HG03175 (cell line): ENCODE data around the gene EXOC3L2.

Source experiments
- ATAC-seq: cut with Tn5 transposase; IDR thresholded peaks from one replicate; pipeline ENCODE4 v1.9.1; 2021; ENCODE audit warnings: mild to moderate bottlenecking, moderate library complexity; ENCODE audit not compliant: unreplicated experiment

The EXOC3L2 gene

DNA sequence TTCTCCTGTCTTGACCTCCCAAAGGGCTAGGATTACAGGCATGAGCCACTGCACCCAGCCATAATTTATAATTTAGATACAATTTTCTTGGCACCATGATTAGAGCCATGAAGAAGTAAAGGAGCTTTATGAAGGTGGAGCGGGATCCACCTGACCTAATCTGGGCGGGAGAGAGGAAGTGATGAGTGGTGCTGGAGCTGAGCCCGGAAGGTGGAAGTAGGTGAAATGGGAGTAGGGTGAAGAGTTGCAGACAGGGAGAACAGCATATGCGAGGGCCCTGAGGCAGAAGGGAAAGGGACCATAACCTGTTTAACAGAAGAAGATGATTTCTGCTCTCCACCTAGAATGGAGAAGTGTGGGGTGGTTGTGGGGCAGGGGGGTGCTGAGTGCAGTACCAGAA lies 62.4 kb downstream of the EXOC3L2 start:
- no peak for ATAC-seq

- no peak for ATAC-seq
These were observed 64.3 kb downstream of the EXOC3L2 start for GRCh38 chr19:45180936-45181335.

- no peak for ATAC-seq
These were observed 65.3 kb downstream of the EXOC3L2 start for GRCh38 chr19:45179892-45180370.

- ATAC-seq, result no peak
These were observed 65.9 kb downstream of the EXOC3L2 start for GRCh38 chr19:45179072-45179891.

- ATAC-seq, result peak; percentile 81
These were observed 66.7 kb downstream of the EXOC3L2 start, which contains the start of gene BLOC1S3 for GRCh38 chr19:45178262-45179071. Gene BLOC1S3 (plus strand): TSS chr19:45178784. CDS start chr19:45179297, 513 bp downstream.

GRCh38 chr19:45177817-45178261 lies 67.4 kb downstream of the EXOC3L2 start, which contains the start of gene TRAPPC6A:
Gene TRAPPC6A (minus strand): TSS chr19:45178237. CDS start chr19:45178218, 19 bp downstream.
- ATAC-seq, result peak; percentile 6

- ATAC-seq, result no peak
These were observed 69.5 kb downstream of the EXOC3L2 start for GRCh38 chr19:45175515-45176345.

GRCh38 chr19:45173816-45174215 lies 71.4 kb downstream of the EXOC3L2 start:
- ATAC-seq, result no peak

DNA sequence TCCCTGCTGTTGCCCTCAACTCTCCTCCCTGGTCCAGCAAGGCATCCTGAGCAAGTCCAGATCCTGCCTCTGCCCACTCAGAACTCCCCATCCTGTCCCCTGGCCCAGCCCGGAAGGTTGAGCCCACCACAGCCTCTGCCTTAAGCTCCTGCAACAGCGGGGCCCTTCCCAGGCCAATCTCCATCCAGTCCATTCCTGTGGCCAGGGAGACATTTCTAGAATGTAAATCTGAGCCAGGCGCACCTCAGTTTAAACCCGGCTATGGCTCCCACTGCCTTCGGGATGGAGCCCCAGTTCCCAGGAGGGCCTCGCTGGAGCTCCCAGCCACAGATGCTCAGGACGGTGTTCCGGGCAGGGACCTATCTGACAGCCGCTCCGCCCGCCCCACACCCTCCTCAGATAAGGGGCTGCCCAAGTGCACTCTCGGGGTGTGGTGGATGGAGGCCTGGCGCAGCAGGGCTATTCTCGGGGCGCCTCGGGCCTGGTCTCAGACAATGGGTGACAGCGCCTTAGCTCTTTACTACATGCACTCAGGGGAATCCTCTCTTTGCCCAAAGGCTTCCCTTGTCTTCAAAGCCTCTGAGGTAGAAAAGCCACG lies 72.5 kb downstream of the EXOC3L2 start:
- ATAC-seq, result no peak

DNA sequence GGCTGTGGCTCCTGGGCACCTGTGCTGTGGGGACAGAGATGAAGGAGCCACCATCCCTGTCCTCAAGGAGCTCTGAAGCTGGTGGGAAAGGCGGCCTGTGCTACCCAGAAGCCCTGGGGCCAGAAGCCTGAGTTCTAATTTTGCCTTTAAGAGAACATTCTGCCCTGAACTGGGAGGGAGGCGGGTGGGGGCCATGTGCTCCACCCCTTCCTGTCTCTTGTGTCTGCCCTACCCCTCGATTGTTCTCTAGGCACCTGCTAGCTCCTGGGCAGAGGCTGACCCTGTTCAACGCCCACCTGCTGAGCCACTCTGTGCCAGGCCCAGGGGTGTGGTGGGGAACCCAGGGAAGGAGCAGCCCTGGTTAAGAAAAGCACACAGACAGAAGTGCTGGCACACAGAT lies 73.0 kb downstream of the EXOC3L2 start:
- no peak for ATAC-seq

- ATAC-seq, result no peak
These were observed 74.0 kb downstream of the EXOC3L2 start for GRCh38 chr19:45171211-45171623.

GRCh38 chr19:45170146-45171106 lies 74.8 kb downstream of the EXOC3L2 start:
- no peak for ATAC-seq

DNA sequence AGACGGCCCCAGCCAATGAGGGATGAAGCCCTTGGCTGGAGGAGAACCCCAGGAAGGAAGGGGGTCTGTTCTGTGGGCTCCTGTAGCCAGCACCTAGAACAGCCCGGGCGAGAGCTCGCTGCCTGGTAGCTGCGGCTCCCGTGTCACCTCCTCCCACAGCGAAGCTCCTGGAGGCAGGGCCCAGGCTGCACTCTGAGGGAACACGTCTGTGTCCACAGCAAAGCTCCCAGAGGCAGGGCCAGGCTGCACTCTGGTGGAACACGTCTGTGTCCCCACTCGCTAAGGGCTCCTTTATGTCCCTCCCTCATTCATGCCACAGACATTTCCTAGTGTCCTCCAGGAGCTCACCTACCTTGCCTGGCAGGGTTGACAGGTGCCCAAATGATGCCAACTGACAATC lies 75.6 kb downstream of the EXOC3L2 start:
- ATAC-seq, result no peak

DNA sequence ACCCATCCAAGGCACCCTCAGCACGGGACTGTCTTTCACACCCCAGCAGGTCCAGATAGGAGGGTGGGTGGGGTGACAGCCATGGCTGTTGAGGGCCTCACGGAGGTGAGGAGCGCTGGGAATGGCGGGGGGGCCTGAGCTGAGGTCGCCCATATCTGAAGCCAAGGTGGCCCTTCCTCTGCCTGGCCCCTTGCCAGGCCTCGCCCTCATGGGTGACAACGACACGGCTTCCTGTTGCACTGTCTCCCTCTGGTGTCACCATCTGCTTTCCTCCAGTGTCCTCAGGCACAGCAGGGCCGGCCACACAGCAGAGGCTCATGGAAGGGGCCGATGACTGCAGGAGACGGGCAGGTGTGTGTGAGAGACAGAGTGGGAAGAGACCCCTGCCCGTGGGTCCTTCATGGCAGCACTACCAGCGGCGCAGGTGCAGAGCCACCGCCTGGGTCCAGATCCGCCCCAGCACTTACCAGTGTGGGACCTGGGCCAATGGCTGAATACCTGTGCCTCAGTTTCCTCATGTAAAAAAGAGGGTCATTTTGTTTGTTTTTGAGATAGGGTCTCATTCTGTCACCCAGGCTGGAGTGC lies 76.3 kb downstream of the EXOC3L2 start:
- no peak for ATAC-seq

- no peak for ATAC-seq
These were observed 78.4 kb downstream of the EXOC3L2 start for GRCh38 chr19:45166723-45167252.

DNA sequence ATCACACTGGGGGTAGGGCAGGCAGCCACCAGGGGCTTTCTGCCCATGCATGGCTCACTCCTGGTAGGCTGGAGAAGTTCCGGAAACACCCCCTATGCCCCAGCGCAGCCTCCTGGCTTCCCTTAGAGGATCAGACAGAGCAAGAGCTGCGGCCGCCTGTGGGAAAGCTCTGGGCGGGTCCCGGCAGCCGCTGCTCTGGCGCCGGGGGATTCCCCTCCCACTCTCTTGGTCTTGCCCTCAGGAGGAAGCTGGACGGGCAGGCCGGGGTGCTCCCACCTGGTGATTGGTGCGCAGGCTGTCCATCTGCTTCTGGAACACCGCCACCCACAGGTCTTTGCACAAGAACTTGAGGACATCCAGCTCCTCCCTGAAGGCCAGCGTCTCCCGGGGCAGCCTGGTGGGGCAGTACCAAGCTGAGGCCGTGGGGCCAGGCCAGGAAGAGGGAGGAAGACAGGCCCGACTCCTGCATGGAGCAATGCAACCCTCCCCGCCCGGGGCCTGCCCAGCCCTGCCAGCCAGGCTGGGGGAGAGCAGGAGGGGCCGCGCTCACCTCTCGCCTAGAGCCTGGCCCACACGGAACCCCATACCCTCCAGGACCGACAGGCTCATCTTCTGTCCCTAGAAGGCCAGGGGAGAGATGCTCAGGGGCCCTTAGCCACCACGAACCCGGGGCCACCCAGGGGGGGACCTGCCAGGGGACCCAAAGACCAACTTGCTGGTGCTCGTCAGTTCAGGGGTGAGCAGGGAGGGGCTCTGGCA lies 80.5 kb downstream of the EXOC3L2 start:
- peak; percentile 66 for ATAC-seq

- ATAC-seq, result no peak
These were observed 81.3 kb downstream of the EXOC3L2 start for GRCh38 chr19:45163751-45164460.
